Left cardiac atrium (tissue), 4 donors: Measurements from ENCODE around the gene IL20. TPM values are rescaled to one million over a fixed set of nuclear protein-coding genes. Genes with fewer than 3 reads are reported as not detected.

Experiments used
- ATAC-seq, 2 donors: fragments of 200-7000 bp; cut with Tn5 transposase; one replicate each; pipeline ENCODE4 v1.9.1; 2020; ENCODE audit warnings: mild to moderate bottlenecking in 2 of 2, moderate library complexity in 2 of 2
- DNase-seq: peaks from one replicate; pipeline ENCODE4 v3.0.0-alpha.2; 2020
- intact Hi-C, 2 donors: fragments of 100-400 bp; cut with DNase I; formaldehyde crosslinking; loops; one replicate each; pipeline versions ENCODE4 v1.14.1 to v1.15.1; 2022 to 2023
- long read RNA-seq: library from polyadenylated mRNA; unstranded; transcript quantifications from one replicate; pipeline ENCODE4 v2.0.0, GENCODE V29; 2021
- total RNA-seq, 2 donors: library from RNA; stranded (reverse); fragmentation: NEBNext Ultra II Directional; extraction: Animal tissue kit (Norgen Biotek cat#: 25700); gene quantifications; one replicate each; pipeline ENCODE4 v1.2.1, GENCODE V29; 2021
- donor health status: DM: no; HTN: yes; CAD: no.
- donor health status: DM: no; HTN: yes; CAD: no; lungs with severe emphysema.
- donor health status: DM: yes; HTN: yes; CAD: no.
- donor health status: Dilated cardiomyopathy.

Gene IL20
- total RNA-seq = not detected
- long read RNA-seq = 0 reads

- DNase-seq (peak; percentile 82), ATAC-seq (peak; percentile 76 to 77)
- intact Hi-C loops = loop anchor here in 1 of 2 donors (5.0 kb wide), 1 partner anchor 47 kb away; no protein-coding TSS in a partner anchor
These were observed at the start of gene IL20 for GRCh38 chr1:206864939-206865671. TSS of gene IL20 (plus strand) at chr1:206865623. CDS start at chr1:206865853, 230 bp downstream.

GRCh38 chr1:206816390-206817287, 48.8 kb upstream of the IL20 start:
- ATAC-seq = peak; percentile 30 to 65
- no peak for DNase-seq
- intact Hi-C loops = no loop called here

- ATAC-seq (no peak), DNase-seq (no peak)
- intact Hi-C loops = no loop called here
These were observed 43.9 kb upstream of the IL20 start for GRCh38 chr1:206821493-206821892.

- no peak for DNase-seq
- no peak for ATAC-seq
- intact Hi-C loops = no loop called here
These were observed 41.7 kb upstream of the IL20 start for GRCh38 chr1:206823727-206824126.

GRCh38 chr1:206824331-206824730, 41.1 kb upstream of the IL20 start:
- no peak for DNase-seq
- peak in 1 of 2 donors; percentile 19 for ATAC-seq
- intact Hi-C loops = no loop called here

GRCh38 chr1:206826394-206826793, 39.0 kb upstream of the IL20 start:
- DNase-seq (no peak), ATAC-seq (no peak)
- intact Hi-C loops = no loop called here

GRCh38 chr1:206828061-206828460, 37.4 kb upstream of the IL20 start:
- intact Hi-C loops = no loop called here
- ATAC-seq (no peak), DNase-seq (no peak)

- no peak for DNase-seq
- no peak for ATAC-seq
- intact Hi-C loops = no loop called here
These were observed 36.7 kb upstream of the IL20 start for GRCh38 chr1:206828765-206829164.

- intact Hi-C loops = no loop called here
- no peak for DNase-seq
- no peak for ATAC-seq
These were observed 36.1 kb upstream of the IL20 start for GRCh38 chr1:206829282-206829681.

GRCh38 chr1:206829875-206830274, 35.5 kb upstream of the IL20 start:
- DNase-seq (no peak), ATAC-seq (no peak)
- intact Hi-C loops = no loop called here

GRCh38 chr1:206831650-206832049, 33.8 kb upstream of the IL20 start:
- DNase-seq = no peak
- intact Hi-C loops = no loop called here
- ATAC-seq = no peak

GRCh38 chr1:206832352-206832880, 33.0 kb upstream of the IL20 start:
- ATAC-seq (no peak), DNase-seq (no peak)
- intact Hi-C loops = no loop called here

GRCh38 chr1:206833106-206833680, 32.2 kb upstream of the IL20 start:
- no peak for ATAC-seq
- intact Hi-C loops = no loop called here

GRCh38 chr1:206833801-206834200, 31.6 kb upstream of the IL20 start:
- no peak for ATAC-seq
- intact Hi-C loops = no loop called here
- DNase-seq = no peak

More at GRCh38 chr1:206833106-206833680, 32.2 kb upstream of the IL20 start:
- DNase-seq = no peak

- intact Hi-C loops = no loop called here
- DNase-seq (no peak), ATAC-seq (no peak)
These were observed 31.2 kb upstream of the IL20 start for GRCh38 chr1:206834217-206834616.

GRCh38 chr1:206834711-206835110, 30.7 kb upstream of the IL20 start:
- DNase-seq (peak; percentile 35), ATAC-seq (peak in 1 of 2 donors; percentile 85)
- intact Hi-C loops = no loop called here

GRCh38 chr1:206835186-206835585, 30.2 kb upstream of the IL20 start:
- intact Hi-C loops = no loop called here
- ATAC-seq = peak in 1 of 2 donors; percentile 12

GRCh38 chr1:206836111-206836510, 29.3 kb upstream of the IL20 start:
- DNase-seq = no peak
- intact Hi-C loops = no loop called here
- ATAC-seq = no peak

More at GRCh38 chr1:206835186-206835585, 30.2 kb upstream of the IL20 start:
- DNase-seq = no peak

- ATAC-seq = no peak
- intact Hi-C loops = no loop called here
- DNase-seq = no peak
These were observed 26.3 kb upstream of the IL20 start for GRCh38 chr1:206839006-206839560.
